ENCODE data around the gene SHROOM3.
"Not testable (repeated sequence)": the region's sequence is repeated elsewhere in the genome, so short reads cannot be mapped to it uniquely, and the experiment has no call there.

The SHROOM3 gene

GRCh38 chr4:76407440-76408119 is 27.4 kb upstream of the SHROOM3 start:
- no peak for TF ChIP-seq ZNF274 (IDR thresholded peaks at IDR 0.05; ENCODE audit: low read depth, low read length)
- TF ChIP-seq SUZ12 (IDR thresholded peaks at IDR 0.05; ENCODE audit: extremely low read depth, insufficient read depth, insufficient read length): no peak
- no peak for TF ChIP-seq YY1 (IDR thresholded peaks at IDR 0.05; ENCODE audit: insufficient read depth, insufficient read length)
- Histone ChIP-seq H3K4me1 (ENCODE audit: insufficient read depth, insufficient read length) (no peaks in the 10 kb centered on the region), H3K36me3 (ENCODE audit: insufficient read depth, insufficient read length, low read length) (no peaks in the 10 kb centered on the region), H3K4me3 (ENCODE audit: insufficient read length, low read depth) (no peak overlapping the region), H3K9me3 (ENCODE audit: insufficient read depth, low read length) (no peaks in the 10 kb centered on the region), H3K9ac (ENCODE audit: insufficient read length, low read depth) (no peak overlapping the region), H3K27me3 (ENCODE audit: insufficient read depth, insufficient read length) (no peaks in the 10 kb centered on the region)
- DNase-seq (ENCODE audit: low read depth, low spot score): no peak

- no peak for DNase-seq (ENCODE audit: low read depth, low spot score)
- Histone ChIP-seq H3K4me1 (ENCODE audit: insufficient read depth, insufficient read length) (no peaks in the 10 kb centered on the region), H3K4me3 (ENCODE audit: insufficient read length, low read depth) (no peak overlapping the region), H3K9me3 (ENCODE audit: insufficient read depth, low read length) (no peaks in the 10 kb centered on the region), H3K36me3 (ENCODE audit: insufficient read depth, insufficient read length, low read length) (no peaks in the 10 kb centered on the region), H3K27me3 (ENCODE audit: insufficient read depth, insufficient read length) (no peaks in the 10 kb centered on the region), H3K9ac (ENCODE audit: insufficient read length, low read depth) (no peak overlapping the region)
- TF ChIP-seq YY1 (IDR thresholded peaks at IDR 0.05; ENCODE audit: insufficient read depth, insufficient read length) (no peak), ZNF274 (IDR thresholded peaks at IDR 0.05; ENCODE audit: low read depth, low read length) (no peak), SUZ12 (IDR thresholded peaks at IDR 0.05; ENCODE audit: extremely low read depth, insufficient read depth, insufficient read length) (no peak)
Measured at GRCh38 chr4:76410636-76411035, 24.4 kb upstream of the SHROOM3 start.

- H3K36me3 ChIP-seq (ENCODE audit: insufficient read depth, insufficient read length, low read length): no peaks in the 10 kb centered on the region
- H3K9me3 ChIP-seq (ENCODE audit: insufficient read depth, low read length): peaks cover 16% of the 10 kb centered on the region; the same call in 1 of the 2 replicates
- H3K9ac ChIP-seq (ENCODE audit: insufficient read length, low read depth): no peak overlapping the region
- TF ChIP-seq YY1 (IDR thresholded peaks at IDR 0.05; ENCODE audit: insufficient read depth, insufficient read length): no peak
- no peak for TF ChIP-seq ZNF274 (IDR thresholded peaks at IDR 0.05; ENCODE audit: low read depth, low read length)
- TF ChIP-seq SUZ12 (IDR thresholded peaks at IDR 0.05; ENCODE audit: extremely low read depth, insufficient read depth, insufficient read length): no peak
- peaks cover 2% of the 10 kb centered on the region for H3K4me1 ChIP-seq (ENCODE audit: insufficient read depth, insufficient read length)
- no peaks in the 10 kb centered on the region for H3K27me3 ChIP-seq (ENCODE audit: insufficient read depth, insufficient read length)
- no peak for DNase-seq (ENCODE audit: low read depth, low spot score)
- no peak overlapping the region for H3K4me3 ChIP-seq (ENCODE audit: insufficient read length, low read depth)
Measured at GRCh38 chr4:76420188-76420761, 14.8 kb upstream of the SHROOM3 start.

- H3K9ac ChIP-seq (ENCODE audit: insufficient read length, low read depth): no peak within 1 kb of the TSS
- no peaks in the 10 kb centered on the region for H3K36me3 ChIP-seq (ENCODE audit: insufficient read depth, insufficient read length, low read length)
- peaks cover 2% of the 10 kb centered on the region for H3K4me1 ChIP-seq (ENCODE audit: insufficient read depth, insufficient read length)
- TF ChIP-seq YY1 (IDR thresholded peaks at IDR 0.05; ENCODE audit: insufficient read depth, insufficient read length): no peak
- TF ChIP-seq ZNF274 (IDR thresholded peaks at IDR 0.05; ENCODE audit: low read depth, low read length): no peak
- no peak for TF ChIP-seq SUZ12 (IDR thresholded peaks at IDR 0.05; ENCODE audit: extremely low read depth, insufficient read depth, insufficient read length)
- no peak within 1 kb of the TSS for H3K4me3 ChIP-seq (ENCODE audit: insufficient read length, low read depth)
- no peak for DNase-seq (ENCODE audit: low read depth, low spot score)
- H3K9me3 ChIP-seq (ENCODE audit: insufficient read depth, low read length): peaks cover 16% of the 10 kb centered on the region; the same call in 1 of the 2 replicates
- no peaks in the 10 kb centered on the region for H3K27me3 ChIP-seq (ENCODE audit: insufficient read depth, insufficient read length)
Measured at GRCh38 chr4:76420762-76421581, 14.1 kb upstream of the SHROOM3 start, which contains the start of gene CCDC158. Gene CCDC158, minus strand, starts transcription at chr4:76421141. Its CDS starts 17,934 bp downstream, at chr4:76403207.

- not testable (repeated sequence) for H3K9ac ChIP-seq (ENCODE audit: insufficient read length, low read depth); H3K36me3 ChIP-seq (ENCODE audit: insufficient read depth, insufficient read length, low read length); H3K4me3 ChIP-seq (ENCODE audit: insufficient read length, low read depth); H3K27me3 ChIP-seq (ENCODE audit: insufficient read depth, insufficient read length); H3K4me1 ChIP-seq (ENCODE audit: insufficient read depth, insufficient read length); DNase-seq (ENCODE audit: low read depth, low spot score)
- peaks cover 16% of the 10 kb centered on the region; the same call in 1 of the 2 replicates for H3K9me3 ChIP-seq (ENCODE audit: insufficient read depth, low read length)
Measured at GRCh38 chr4:76423159-76423558, 11.9 kb upstream of the SHROOM3 start.

GRCh38 chr4:76426272-76426671 is 8.8 kb upstream of the SHROOM3 start:
- H3K27me3 ChIP-seq (ENCODE audit: insufficient read depth, insufficient read length): no peaks in the 10 kb centered on the region
- H3K9ac ChIP-seq (ENCODE audit: insufficient read length, low read depth): no peak overlapping the region
- no peak overlapping the region for H3K4me3 ChIP-seq (ENCODE audit: insufficient read length, low read depth)
- H3K9me3 ChIP-seq (ENCODE audit: insufficient read depth, low read length): peaks cover 8% of the 10 kb centered on the region; the same call in 1 of the 2 replicates
- TF ChIP-seq ZNF274 (IDR thresholded peaks at IDR 0.05; ENCODE audit: low read depth, low read length) (no peak), YY1 (IDR thresholded peaks at IDR 0.05; ENCODE audit: insufficient read depth, insufficient read length) (no peak), SUZ12 (IDR thresholded peaks at IDR 0.05; ENCODE audit: extremely low read depth, insufficient read depth, insufficient read length) (no peak)
- DNase-seq (ENCODE audit: low read depth, low spot score): no peak
- H3K4me1 ChIP-seq (ENCODE audit: insufficient read depth, insufficient read length): no peaks in the 10 kb centered on the region
- no peaks in the 10 kb centered on the region for H3K36me3 ChIP-seq (ENCODE audit: insufficient read depth, insufficient read length, low read length)

- no peak for TF ChIP-seq YY1 (IDR thresholded peaks at IDR 0.05; ENCODE audit: insufficient read depth, insufficient read length)
- no peak for TF ChIP-seq SUZ12 (IDR thresholded peaks at IDR 0.05; ENCODE audit: extremely low read depth, insufficient read depth, insufficient read length)
- no peak for TF ChIP-seq ZNF274 (IDR thresholded peaks at IDR 0.05; ENCODE audit: low read depth, low read length)
- Histone ChIP-seq H3K9ac (ENCODE audit: insufficient read length, low read depth) (no peak overlapping the region), H3K9me3 (ENCODE audit: insufficient read depth, low read length) (no peaks in the 10 kb centered on the region), H3K4me3 (ENCODE audit: insufficient read length, low read depth) (no peak overlapping the region), H3K27me3 (ENCODE audit: insufficient read depth, insufficient read length) (no peaks in the 10 kb centered on the region), H3K36me3 (ENCODE audit: insufficient read depth, insufficient read length, low read length) (no peaks in the 10 kb centered on the region), H3K4me1 (ENCODE audit: insufficient read depth, insufficient read length) (no peaks in the 10 kb centered on the region)
- DNase-seq (ENCODE audit: low read depth, low spot score): no peak
Measured at GRCh38 chr4:76429636-76430035, 5.4 kb upstream of the SHROOM3 start.

Data from NT2/D1 (cell line).